Stimulated activated CD4-positive, alpha-beta T cell treated with anti-CD3 and anti-CD28 coated beads, Interleukin-1b, Interleukin-23, amount 100 ng/mL, for 1 hour (primary cell): ENCODE results near the gene VPS9D1.
"Not testable (repeated sequence)": the region's sequence is repeated elsewhere in the genome, so short reads cannot be mapped to it uniquely, and the experiment has no call there.

Experiments
- DNase-seq, 2 donors: peaks; one replicate each; pipeline ENCODE4 v3.0.0-alpha.2; 2020; ENCODE audit warnings: low read depth in 2 of 2

The VPS9D1 gene

DNA sequence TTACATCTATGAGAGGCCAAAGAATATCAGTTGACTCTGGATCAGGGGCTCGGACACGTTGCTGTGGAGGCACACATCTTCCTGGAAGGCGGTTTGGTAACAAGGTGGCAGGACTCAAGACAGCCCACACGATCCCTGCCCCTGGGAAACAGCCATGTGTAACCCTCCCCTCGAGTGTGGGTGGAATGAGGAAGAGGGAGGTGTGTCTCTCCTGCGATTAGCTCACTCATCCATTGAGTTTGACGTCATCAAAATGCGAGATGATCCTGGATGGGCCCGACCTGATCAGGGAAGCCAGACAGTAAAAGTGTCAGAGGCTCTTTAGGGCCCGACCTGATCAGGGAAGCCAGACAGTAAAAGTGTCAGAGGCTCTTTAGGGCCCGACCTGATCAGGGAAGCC lies 56.5 kb downstream of the VPS9D1 start:
- DNase-seq = not testable (repeated sequence)

DNA sequence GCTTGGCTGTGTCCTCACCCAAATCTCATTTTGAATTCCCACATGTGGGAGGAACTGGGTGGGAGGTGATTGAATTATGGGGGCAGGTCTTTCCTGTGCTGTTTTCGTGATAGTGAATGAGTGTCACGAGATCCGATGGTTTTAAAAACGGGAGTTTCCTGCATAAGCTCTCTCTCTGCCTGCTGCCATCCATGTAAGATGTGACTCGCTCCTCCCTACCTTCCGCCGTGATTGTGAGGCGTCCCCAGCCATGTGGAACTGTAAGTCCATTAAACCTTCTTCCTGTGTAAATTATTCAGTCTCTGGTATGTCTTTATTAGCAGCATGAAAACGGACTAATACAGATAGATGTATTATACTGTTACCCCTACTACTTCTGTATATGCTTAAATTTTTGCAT lies 59.5 kb downstream of the VPS9D1 start:
- no peak for DNase-seq

GRCh38 chr16:89660146-89660545 lies 60.6 kb downstream of the VPS9D1 start:
- no peak for DNase-seq

GRCh38 chr16:89658221-89658879 lies 62.3 kb downstream of the VPS9D1 start:
- no peak for DNase-seq

- DNase-seq = peak; percentile 83 to 84
These were observed 63.1 kb downstream of the VPS9D1 start, which contains the start of the genes CHMP1A and SPATA33 for GRCh38 chr16:89657442-89658220. CHMP1A (minus strand) TSS chr16:89657708; CDS start chr16:89657588, 120 bp downstream. SPATA33 (plus strand) TSS chr16:89657836; CDS start chr16:89657912, 76 bp downstream.
